HG03025 (cell line): ENCODE data around the gene PFKFB2.

ENCODE experiments used
- ATAC-seq: cut with Tn5 transposase; IDR thresholded peaks from one replicate; pipeline ENCODE4 v1.9.1; 2021; ENCODE audit warnings: mild to moderate bottlenecking, moderate library complexity; ENCODE audit not compliant: unreplicated experiment, low FRiP score

Gene PFKFB2

GRCh38 chr1:207060596-207060995 lies 7.5 kb downstream of the PFKFB2 start:
- no peak for ATAC-seq

DNA sequence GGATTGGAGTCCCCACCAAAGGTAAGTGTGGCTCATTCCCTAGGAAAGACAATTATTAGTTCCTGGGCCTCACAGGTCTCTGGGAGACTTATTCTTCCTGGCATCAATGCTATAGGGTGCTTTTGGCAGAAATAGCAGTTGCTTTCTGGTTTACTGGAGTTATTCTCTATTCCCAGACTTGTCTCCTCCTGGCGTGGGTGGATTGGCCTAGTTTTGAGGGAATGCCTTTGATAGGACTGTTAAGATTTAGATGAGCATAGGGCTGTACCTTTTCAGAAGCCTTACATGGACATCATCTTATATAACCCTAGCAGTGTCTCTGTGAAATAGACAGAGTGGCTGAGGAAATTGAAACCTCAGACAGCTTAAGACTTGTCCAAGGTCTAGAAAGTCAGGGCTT lies 9.0 kb downstream of the PFKFB2 start:
- ATAC-seq: no peak

DNA sequence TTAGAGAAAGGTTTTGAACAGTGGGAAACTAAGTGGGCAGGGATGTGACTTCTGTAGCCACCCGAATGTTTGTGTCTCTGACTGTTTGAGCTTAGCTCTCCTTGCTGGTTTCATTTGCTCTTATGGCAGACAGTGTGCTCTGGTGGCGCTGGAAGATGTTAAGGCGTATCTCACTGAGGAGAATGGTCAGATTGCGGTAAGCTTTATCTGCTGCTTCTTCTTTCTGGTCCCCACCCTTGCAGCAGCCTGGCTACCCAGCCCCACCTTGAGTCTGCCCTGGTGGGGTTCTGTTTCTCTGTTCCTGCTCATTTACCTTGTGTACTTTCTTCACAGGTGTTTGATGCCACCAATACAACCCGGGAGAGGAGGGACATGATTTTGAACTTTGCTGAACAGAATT lies 9.9 kb downstream of the PFKFB2 start:
- ATAC-seq: no peak

- ATAC-seq: no peak
These were observed 11.5 kb downstream of the PFKFB2 start for GRCh38 chr1:207064561-207064960.

DNA sequence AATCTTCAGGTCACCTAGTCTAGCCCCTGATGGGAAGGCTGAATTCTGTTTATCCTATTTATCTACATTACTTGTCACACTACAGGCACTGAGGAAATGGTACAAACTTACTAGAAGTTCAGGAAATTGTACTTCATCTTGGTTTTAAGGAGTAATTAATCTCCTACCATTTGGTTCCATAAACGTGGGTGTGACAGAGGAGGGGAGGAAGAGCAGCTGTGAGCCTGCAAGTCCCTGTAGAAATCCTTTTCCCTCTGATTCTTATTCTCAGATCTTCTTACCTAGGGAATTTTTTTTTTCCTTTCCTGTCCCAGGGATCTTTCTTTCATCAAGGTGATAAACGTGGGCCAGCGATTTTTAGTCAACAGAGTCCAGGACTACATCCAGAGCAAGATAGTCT lies 14.1 kb downstream of the PFKFB2 start:
- no peak for ATAC-seq

DNA sequence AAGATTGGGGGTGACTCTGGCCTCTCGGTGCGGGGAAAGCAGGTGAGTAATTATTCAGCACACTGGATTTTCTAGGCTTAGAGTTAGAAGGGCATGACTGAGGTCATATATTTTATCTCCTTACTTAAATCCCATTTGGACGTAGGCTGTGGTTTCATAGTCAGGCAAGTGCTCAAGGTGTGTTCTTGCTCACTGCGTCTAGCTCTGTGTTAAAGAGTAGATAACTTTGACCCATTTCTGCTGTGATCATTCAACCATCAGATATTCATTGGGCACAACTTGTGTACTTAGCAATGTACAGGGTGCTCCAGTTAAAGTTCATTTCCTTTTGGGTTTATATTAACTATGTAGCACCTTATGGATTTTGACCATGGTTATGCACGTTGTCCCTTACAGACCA lies 14.6 kb downstream of the PFKFB2 start:
- no peak for ATAC-seq

- ATAC-seq: no peak
These were observed 16.0 kb downstream of the PFKFB2 start for GRCh38 chr1:207069061-207069460.

- no peak for ATAC-seq
These were observed 16.9 kb downstream of the PFKFB2 start for GRCh38 chr1:207069858-207070506.

DNA sequence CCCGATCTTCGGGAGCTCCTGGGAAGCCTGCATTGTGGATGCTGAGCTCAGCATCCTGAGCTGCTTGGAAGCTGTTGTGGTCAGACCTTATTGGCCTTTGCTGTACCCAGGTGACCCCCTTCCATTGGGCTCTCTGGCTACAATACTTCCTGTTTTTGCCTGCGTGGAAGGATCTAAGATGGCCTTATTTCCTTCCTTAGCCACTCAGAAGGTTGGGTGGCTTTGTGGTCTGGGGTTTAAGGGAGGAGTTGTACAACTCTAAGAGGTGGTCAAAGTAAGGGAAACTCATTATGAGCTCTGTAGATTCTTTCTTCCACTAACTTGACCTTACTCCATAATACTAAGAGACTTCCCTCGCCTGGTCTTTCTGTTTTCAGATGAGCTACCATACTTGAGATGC lies 17.7 kb downstream of the PFKFB2 start:
- ATAC-seq: no peak

- ATAC-seq: no peak
These were observed 18.4 kb downstream of the PFKFB2 start for GRCh38 chr1:207071426-207071825.

- ATAC-seq: no peak
These were observed 19.2 kb downstream of the PFKFB2 start for GRCh38 chr1:207072233-207072632.

- no peak for ATAC-seq
These were observed 21.1 kb downstream of the PFKFB2 start for GRCh38 chr1:207073906-207074820.

DNA sequence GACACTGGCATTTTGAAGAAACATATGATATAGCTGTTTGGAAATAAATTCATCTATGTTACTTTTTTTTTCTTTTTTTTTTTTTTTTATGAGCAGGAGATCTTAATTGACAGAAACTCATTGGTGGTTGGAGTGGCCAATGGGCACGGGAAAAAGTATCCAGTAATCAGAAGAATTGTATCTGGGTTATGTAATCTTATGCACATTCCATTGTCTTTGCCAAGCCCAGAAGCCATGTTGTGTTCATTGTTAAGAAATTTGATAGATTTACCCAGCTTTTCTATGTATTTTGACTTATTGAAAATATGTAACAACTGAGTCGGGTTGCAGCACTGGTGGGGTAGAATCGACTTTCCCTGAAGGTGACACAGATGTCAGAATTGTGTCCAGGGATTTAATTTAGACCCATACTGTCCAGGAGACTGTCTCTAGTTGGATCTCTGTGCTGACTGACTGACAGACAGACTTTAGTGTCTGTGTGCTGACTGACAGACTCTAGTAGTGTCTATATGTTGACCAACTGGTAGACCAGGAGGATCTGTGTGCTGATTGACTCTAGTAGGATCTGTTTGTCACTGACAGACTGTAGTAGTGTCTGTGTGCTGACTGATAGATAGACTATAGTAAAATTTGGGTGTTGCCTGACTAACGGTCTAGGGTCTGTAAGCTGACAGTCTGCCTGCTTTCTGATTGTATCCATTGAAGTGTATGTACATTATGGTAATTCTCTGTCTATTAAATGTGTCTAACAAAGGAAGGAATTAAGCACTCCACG lies 23.3 kb downstream of the PFKFB2 start:
- no peak for ATAC-seq

- ATAC-seq: no peak
These were observed 23.9 kb downstream of the PFKFB2 start for GRCh38 chr1:207077012-207077411.

DNA sequence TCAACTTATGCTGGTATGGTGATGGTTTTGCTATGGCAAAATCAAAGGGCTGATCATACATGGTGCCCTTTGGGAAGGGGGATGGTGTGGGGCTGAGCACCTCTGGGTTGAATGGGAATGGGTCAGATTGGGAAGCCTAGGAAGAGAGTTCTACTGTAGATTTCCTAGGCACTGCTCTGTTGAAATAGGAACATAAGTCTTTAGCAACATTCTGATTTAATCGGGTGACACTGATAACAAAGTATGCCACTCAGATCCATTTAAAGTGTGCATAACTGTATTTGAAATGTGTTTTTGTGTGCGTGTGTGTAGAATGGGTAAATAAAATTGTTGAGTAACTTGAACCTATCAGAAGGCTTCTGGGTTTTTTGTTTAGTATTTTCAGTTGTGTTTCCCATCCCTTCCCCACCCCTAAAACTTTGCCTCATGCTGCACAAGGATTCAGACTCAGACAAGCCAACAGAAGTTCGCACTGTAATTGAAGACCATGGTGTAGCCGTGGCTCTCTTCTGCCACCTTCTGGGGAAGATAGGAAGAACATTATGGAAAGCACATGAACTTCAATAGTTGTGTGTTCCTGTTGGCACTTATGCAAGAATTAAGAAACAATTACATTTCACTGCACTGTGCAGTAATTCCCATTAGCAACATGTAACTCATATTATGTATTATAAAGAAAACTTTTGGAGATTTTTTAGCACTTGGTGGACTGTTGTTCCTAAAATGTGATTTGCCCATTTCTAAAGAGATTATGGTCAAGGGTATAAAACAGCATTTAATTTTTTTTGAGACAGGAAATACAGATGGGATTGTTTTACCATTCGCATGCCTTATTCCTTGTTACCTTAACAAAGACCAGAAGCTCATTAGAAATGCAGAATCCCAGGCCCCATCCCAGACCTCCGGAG lies 24.6 kb downstream of the PFKFB2 start:
- ATAC-seq: no peak

GRCh38 chr1:207078578-207079132 lies 25.6 kb downstream of the PFKFB2 start:
- ATAC-seq: no peak

GRCh38 chr1:207079706-207080241 lies 26.7 kb downstream of the PFKFB2 start:
- ATAC-seq: no peak

GRCh38 chr1:207081088-207081487 lies 28.0 kb downstream of the PFKFB2 start:
- no peak for ATAC-seq

- no peak for ATAC-seq
These were observed 28.7 kb downstream of the PFKFB2 start for GRCh38 chr1:207081806-207082205.

DNA sequence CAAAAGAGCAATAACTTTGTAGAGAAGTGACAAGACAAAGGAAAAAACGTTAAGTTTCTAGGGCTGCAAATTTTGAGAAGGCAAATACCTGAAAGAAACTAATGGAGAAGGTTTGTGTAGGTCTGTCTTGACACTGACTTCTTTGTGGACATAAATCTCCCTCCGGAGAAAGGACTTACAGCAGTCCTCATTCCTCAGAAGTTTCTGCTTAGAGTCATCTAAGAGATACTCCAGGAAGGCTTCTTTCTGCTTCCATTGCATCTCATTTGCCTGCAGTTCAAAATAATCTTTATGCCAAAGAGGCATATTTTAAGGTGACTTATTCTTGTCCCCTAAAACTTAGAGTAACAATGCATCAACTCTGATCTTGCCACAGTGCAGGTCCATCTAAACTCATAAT lies 31.2 kb downstream of the PFKFB2 start:
- no peak for ATAC-seq
